Kidney capillary endothelial cell (primary cell): ENCODE measurements around the gene HNRNPF.
"Not testable (repeated sequence)": the region's sequence is repeated elsewhere in the genome, so short reads cannot be mapped to it uniquely, and the experiment has no call there.

Source experiments
- DNase-seq: peaks from one replicate; pipeline ENCODE4 v3.0.0-alpha.2; 2018; ENCODE audit warnings: low spot score

HNRNPF gene

GRCh38 chr10:43350156-43350555, 58.8 kb downstream of the HNRNPF start:
- no peak for DNase-seq

DNA sequence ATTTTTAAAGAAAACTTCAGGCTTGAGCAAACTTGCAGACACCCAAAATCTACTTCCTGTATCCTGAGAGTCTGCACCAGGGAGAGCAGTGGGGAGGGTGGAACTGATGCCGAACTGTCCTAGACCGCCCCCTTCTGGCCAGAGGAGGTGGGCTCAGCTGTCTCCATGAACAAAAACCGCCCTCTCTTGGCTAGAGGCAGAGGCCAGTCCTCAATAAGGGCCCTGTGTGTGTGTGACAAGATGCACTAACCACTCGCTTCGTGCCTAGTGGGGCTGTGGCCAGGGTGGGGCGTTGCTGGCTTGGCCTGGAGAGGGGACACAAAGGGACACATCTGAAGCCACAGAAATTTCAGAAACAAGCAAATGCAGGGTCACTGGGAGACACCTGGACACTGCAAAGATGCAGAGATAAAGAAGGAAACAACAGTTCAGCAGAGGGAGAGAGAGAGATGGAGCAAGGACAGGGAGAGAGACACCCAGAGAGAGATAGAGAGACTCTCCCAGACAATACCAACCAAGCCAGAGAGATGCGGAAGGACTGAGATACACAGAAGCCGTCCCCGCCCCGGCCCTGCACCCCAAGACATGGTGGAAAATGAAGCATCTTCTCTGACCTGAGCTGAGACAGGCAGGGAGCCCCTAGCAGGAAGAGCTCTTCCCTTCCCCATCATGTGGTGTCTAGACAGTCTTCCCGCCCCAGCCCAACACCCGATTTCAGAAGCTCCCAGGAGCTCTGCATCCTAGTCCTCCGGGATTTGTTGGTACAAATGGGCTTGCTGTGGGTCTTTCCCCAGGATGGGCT, 60.3 kb downstream of the HNRNPF start:
- DNase-seq = peak; percentile 74

GRCh38 chr10:43347997-43348396, 61.0 kb downstream of the HNRNPF start:
- no peak for DNase-seq

DNA sequence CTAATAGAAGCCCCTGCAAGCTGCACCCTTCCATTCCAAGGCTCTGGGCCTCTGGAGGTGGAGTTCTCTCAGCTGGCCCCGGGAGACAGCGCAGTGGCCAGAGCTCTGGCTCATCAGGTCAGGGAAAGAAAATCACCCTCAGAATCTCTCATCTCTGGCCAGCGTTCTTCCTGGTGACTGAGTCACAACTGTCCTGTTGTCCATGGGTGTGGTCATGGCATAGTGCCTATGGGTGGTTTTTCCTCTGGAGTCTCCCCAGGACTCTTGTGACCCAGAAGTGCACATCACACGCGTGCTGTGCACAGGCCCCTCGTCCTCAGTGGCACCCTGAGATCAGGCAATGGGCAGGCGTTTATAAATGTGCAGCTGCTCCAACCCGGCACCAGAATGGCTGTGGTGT, 64.9 kb downstream of the HNRNPF start:
- no peak for DNase-seq

DNA sequence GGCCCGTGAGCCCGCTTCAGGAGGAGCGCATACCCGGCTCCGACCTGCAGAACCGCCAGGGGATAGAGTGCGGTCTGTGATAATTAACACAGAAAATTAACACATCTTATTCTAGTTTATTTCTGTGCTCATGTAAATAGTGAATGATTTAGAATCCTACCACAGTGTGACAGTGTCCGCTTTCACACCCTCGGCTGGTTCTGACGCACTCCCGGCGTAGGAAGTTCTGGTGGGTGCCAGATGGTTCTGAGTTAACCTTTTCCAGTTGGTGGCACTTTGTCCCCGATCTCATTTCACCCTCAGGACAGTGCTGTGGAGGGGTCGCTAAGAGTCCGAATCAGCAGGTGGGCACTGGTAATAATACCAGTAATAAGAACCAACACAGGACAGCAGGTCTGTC, 65.9 kb downstream of the HNRNPF start:
- DNase-seq = no peak

DNA sequence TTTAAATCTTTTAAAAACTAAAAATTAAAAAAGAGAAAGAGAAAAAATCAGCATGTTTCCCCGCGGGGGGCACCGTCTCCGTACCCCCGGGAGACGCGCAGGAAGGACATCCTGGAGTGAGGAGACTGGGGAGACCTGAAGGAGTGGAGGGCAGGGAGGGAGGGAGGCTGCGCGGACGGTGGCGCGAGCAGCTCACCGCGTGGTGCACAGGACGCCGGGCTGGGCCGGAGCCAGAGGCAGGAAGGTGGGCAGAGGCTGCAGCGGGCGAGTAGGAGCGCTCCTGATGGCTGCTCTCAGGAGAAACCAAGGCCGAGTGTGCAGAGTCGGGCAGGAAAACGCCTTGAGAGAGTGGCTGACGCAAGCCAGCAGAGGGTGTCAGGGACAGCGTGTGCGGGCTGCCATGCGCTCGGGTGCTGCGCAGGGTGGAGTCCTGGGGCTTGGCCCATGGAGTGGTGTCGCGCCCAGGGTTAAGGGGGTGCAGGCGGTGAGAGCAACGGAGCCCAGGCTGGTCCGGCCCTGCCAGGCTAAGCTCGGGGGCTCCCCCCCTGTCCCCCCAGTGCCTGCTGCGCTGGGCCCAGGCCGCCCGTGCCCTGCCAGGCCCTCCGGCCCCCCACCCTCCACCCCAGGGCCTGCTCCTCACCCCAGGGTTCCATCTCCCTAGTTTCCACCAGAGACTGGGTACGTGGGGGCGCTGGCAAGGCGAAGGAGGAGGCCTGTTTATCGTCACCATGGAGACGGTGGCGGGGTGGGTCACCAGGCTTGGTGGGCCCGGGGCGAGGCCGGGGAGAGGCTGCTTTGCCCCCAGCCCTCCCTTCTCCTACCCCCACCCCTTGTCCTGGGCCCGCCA, 66.5 kb downstream of the HNRNPF start:
- DNase-seq = no peak

- no peak for DNase-seq
Observed at GRCh38 chr10:43341450-43341849, 67.5 kb downstream of the HNRNPF start.

- no peak for DNase-seq
Observed at GRCh38 chr10:43340619-43341018, 68.4 kb downstream of the HNRNPF start.

GRCh38 chr10:43340101-43340500, 68.9 kb downstream of the HNRNPF start:
- no peak for DNase-seq

DNA sequence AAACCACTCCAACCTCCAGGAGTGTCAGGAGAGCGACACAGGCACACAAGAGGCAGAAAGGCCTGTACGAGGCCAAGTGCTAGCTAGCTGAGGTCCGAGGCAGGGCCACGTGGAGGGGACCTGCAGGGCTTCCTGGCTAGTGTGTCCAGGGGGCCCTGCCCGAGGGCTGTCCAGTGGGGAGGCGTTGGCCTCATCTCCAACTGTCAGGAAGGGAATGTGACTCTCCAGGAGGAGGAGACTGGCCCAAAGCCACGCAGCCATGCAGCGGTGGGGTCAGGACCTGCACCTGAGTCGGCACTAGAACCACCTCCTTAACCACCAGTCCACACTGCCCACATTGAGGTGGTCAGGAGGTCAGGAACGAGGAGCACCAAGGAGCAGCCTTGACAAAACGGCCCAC, 69.8 kb downstream of the HNRNPF start:
- no peak for DNase-seq

- DNase-seq = no peak
Observed at GRCh38 chr10:43338117-43338516, 70.9 kb downstream of the HNRNPF start.

GRCh38 chr10:43337536-43337935, 71.5 kb downstream of the HNRNPF start:
- not testable (repeated sequence) for DNase-seq

DNA sequence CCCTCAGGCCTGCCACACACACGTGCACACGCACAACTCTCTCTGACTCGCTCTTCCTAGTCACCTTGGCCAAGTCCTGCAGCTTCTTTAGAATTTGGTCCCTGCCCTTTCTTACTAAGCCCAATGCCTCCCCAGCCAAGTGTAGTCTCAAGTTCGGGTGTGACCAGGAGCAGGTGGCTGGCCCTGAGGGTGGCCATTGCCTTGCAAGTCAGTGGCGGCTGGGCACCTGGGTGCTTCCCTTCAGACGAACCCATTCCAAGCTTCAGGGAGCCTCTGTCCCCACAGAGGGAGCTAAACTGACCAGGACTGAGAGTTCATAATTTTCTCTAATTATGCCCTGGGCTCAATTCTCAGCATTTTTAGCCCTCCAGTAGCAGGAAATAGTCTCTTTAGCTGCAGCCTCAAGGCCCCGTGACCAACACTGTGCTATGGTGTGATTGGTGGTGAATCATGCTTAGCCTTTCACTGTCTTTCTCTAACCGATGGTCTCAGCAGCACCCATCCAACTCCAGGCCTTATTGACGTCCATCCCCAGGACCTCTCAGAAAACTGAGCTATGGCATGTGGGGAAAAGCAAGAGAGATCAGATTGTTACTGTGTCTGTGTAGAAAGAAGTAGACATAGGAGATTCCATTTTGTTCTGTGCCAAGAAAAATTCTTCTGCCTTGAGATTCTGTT, 72.2 kb downstream of the HNRNPF start:
- no peak for DNase-seq

- DNase-seq = no peak
Observed at GRCh38 chr10:43336061-43336460, 72.9 kb downstream of the HNRNPF start.
